Measurements from ENCODE around the gene DBH.

The DBH gene

DNA sequence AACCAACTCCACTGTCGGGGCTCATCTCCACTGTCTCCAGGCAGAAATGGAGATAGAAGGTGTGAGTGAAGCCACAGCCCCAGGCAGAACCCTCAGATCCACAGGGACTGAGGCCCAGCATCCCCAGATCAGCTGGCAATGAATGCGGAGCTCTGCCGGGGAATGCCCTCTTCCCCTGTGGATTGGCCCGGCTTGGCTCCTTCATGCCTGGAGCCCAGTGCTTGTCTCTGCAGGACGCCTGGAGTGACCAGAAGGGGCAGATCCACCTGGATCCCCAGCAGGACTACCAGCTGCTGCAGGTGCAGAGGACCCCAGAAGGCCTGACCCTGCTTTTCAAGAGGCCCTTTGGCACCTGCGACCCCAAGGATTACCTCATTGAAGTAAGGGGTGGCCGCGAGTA is 3.5 kb downstream of the DBH start:
- DNase-seq (ENCODE audit: low read depth) = no peak
- no peak overlapping the region for H3K4me3 ChIP-seq (ENCODE audit: low read length)
- TF ChIP-seq, protein P1, sequence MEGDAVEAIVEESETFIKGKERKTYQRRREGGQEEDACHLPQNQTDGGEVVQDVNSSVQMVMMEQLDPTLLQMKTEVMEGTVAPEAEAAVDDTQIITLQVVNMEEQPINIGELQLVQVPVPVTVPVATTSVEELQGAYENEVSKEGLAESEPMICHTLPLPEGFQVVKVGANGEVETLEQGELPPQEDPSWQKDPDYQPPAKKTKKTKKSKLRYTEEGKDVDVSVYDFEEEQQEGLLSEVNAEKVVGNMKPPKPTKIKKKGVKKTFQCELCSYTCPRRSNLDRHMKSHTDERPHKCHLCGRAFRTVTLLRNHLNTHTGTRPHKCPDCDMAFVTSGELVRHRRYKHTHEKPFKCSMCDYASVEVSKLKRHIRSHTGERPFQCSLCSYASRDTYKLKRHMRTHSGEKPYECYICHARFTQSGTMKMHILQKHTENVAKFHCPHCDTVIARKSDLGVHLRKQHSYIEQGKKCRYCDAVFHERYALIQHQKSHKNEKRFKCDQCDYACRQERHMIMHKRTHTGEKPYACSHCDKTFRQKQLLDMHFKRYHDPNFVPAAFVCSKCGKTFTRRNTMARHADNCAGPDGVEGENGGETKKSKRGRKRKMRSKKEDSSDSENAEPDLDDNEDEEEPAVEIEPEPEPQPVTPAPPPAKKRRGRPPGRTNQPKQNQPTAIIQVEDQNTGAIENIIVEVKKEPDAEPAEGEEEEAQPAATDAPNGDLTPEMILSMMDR (conservative IDR thresholded peaks at IDR 0.05; ENCODE audit: low read length) = no peak

DNA sequence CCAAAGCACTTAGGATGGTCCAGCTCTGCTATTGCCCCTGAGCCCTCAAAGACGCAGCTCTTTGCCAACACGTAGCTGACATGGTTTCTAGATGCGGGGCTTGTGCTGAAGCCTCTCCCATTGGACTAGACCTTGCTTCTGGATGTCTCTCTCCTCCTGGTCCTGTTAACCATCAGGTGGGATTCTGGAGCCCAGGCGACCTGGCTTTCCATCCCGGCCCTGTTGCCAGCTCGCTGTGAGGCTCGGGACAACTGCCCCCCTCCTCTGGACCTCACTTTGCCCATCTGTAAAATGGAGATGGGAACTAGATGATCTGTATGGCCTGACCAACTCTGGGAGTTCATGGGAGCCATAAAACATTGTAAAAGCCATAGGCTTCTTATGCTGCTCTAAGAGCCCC is 4.0 kb downstream of the DBH start:
- no peak overlapping the region for H3K4me3 ChIP-seq (ENCODE audit: low read length)
- no peak for DNase-seq (ENCODE audit: low read depth)
- TF ChIP-seq, protein P1 (conservative IDR thresholded peaks at IDR 0.05; ENCODE audit: low read length) = no peak

DNA sequence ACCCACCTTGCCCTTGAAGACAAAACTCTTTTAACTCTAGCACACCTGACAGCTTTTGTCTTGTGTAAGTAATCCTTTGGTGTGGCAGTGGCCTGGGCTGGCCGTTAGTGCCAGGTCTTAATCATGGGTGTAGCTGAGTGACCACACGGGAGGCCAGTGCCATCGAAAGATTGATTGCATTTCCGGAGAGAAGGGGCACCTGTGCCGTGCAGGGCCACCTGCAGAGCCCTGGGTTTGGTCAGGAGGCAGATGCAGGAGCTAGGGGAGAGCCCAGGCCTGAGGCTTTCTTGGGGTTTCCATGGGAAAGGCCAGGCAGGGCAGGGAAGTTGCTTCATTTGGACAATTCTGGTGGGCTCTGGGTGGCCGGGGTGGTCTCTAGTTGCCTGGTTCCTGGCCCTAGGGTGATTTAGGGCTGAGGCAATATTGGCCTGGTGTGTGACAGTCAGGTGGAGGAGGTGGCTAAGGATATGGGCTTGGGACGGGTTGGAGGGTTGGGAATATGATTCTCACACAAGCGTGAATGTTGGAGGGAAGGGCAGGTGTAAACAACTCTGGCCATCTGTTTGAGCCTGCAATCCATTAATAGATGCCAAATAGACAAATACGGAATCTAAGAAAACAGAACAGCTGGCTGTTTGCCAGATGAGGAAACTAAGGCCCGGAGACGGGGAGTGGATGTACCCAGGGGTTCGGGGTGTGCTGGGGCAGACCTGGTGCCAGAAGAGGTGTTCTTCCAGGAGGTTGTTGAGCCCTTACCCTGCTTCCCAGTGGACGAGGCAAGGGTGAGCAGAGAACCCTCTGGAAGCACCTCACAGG is 4.6 kb downstream of the DBH start:
- H3K4me3 ChIP-seq (ENCODE audit: low read length) = no peak overlapping the region
- TF ChIP-seq, protein P1 (conservative IDR thresholded peaks at IDR 0.05; ENCODE audit: low read length) = no peak
- no peak for DNase-seq (ENCODE audit: low read depth)

DNA sequence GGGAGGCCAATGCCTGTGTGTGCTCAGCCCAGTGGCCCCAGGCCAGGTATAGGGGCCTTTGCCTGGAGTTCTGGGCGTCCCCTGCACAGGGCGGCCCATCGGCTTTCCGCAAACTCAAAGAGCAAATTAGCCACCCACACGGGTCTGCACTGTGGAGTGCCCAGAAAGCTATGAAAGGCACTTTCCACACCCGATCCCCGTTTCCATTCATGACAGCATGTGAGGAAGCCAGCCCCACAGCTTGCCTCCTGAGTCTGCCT is 5.2 kb downstream of the DBH start:
- DNase-seq (ENCODE audit: low read depth) = no peak
- TF ChIP-seq, protein P1 (conservative IDR thresholded peaks at IDR 0.05; ENCODE audit: low read length) = no peak

DNA sequence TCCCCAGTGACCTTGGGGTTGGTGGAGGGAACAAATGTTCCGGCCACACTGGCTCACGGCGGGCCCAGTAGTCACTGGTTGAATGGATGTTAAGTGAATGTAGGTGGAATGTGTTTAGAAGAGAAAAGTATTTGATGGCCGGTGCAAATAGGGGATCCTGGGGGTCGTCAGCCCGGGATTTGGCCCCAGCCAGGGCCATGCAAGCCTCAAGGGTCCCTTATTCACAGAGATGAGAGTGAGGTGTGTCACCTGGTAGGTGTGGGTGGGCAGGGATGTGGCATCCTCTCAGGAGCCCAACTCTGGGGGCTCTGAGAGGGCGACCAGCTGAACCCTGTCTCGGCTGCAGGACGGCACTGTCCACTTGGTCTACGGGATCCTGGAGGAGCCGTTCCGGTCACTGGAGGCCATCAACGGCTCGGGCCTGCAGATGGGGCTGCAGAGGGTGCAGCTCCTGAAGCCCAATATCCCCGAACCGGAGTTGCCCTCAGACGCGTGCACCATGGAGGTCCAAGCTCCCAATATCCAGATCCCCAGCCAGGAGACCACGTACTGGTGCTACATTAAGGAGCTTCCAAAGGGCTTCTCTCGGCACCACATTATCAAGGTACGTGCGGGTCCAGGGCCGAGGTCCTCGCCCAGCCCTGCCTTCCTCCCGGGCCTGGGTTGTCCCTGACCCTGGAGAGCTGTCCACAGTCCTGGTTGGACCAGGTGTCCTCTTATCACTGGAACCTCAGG is 5.9 kb downstream of the DBH start:
- no peak overlapping the region for H3K4me3 ChIP-seq (ENCODE audit: low read length)
- TF ChIP-seq, protein P1 (conservative IDR thresholded peaks at IDR 0.05; ENCODE audit: low read length) = no peak

More for the DNA sequence above, 5.2 kb downstream of the DBH start:
- no peak overlapping the region for H3K4me3 ChIP-seq (ENCODE audit: low read length)

DNA sequence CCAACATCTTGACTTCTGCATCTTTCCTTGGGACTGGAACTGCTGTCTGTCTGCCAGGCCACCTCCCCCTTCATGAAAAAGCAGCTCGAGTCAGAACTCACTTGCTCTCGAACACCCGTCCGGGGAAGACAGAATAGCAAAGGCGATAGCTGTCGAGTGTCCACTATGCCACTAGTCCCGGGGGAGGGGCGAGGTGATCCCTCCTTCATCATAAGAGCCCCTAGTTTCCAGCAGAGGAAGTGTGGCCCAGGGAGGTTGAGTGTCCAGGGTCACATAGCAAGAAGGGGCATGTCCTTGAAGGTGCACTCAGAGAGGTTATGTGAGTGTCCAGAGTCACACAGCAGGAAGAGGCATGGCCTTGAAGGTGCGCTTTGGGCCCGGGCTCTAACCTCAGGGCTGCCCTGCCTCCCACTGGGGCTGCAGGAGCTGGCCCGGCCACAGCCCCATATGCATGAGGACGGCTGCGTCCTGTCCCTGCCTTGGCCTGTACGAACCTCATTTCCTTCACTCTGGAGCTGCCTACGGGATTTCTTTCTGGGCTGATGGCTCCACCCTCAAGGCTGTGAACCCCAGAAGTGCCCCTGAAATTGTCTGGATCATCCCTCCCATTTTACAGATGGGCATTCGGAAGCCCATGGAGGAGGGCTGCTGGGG is 6.7 kb downstream of the DBH start:
- TF ChIP-seq, protein P1 (conservative IDR thresholded peaks at IDR 0.05; ENCODE audit: low read length) = no peak
- no peak overlapping the region for H3K4me3 ChIP-seq (ENCODE audit: low read length)
- DNase-seq (ENCODE audit: low read depth) = no peak

More for the DNA sequence above, 5.9 kb downstream of the DBH start:
- no peak for DNase-seq (ENCODE audit: low read depth)
